ENCODE data around the gene TRABD2A.
"Not testable (repeated sequence)": the region's sequence is repeated elsewhere in the genome, so short reads cannot be mapped to it uniquely, and the experiment has no call there.

Gene TRABD2A

GRCh38 chr2:84811839-84812431, 68.9 kb downstream of the TRABD2A start:
- DNase-seq, result no peak

GRCh38 chr2:84808279-84808678, 72.6 kb downstream of the TRABD2A start:
- no peak for DNase-seq

GRCh38 chr2:84807063-84807485, 73.8 kb downstream of the TRABD2A start:
- DNase-seq, result no peak

- DNase-seq, result no peak
Observed at GRCh38 chr2:84805250-84805958, 75.5 kb downstream of the TRABD2A start.

- DNase-seq, result no peak
Observed at GRCh38 chr2:84801811-84802210, 79.1 kb downstream of the TRABD2A start.

- no peak for DNase-seq
Observed at GRCh38 chr2:84800194-84800805, 80.6 kb downstream of the TRABD2A start.

- no peak for DNase-seq
Observed at GRCh38 chr2:84799772-84800171, 81.1 kb downstream of the TRABD2A start.

- no peak for DNase-seq
Observed at GRCh38 chr2:84797271-84797670, 83.6 kb downstream of the TRABD2A start.

GRCh38 chr2:84796798-84797197, 84.1 kb downstream of the TRABD2A start:
- no peak for DNase-seq

GRCh38 chr2:84793641-84794040, 87.2 kb downstream of the TRABD2A start:
- DNase-seq, result no peak

- no peak for DNase-seq
Observed at GRCh38 chr2:84792856-84793522, 87.9 kb downstream of the TRABD2A start.

- no peak for DNase-seq
Observed at GRCh38 chr2:84788498-84788897, 92.4 kb downstream of the TRABD2A start.

GRCh38 chr2:84788027-84788426, 92.9 kb downstream of the TRABD2A start:
- DNase-seq, result no peak

- no peak for DNase-seq
Observed at GRCh38 chr2:84786601-84787000, 94.3 kb downstream of the TRABD2A start.

GRCh38 chr2:84785950-84786349, 94.9 kb downstream of the TRABD2A start:
- no peak for DNase-seq

- DNase-seq, result no peak
Observed at GRCh38 chr2:84782717-84783442, 98.0 kb downstream of the TRABD2A start.

GRCh38 chr2:84781942-84782716, 98.8 kb downstream of the TRABD2A start:
- DNase-seq, result no peak

GRCh38 chr2:84779781-84780180, 101.1 kb downstream of the TRABD2A start:
- DNase-seq, result no peak

- DNase-seq, result no peak
Observed at GRCh38 chr2:84778911-84779690, 101.8 kb downstream of the TRABD2A start.

- no peak for DNase-seq
Observed at GRCh38 chr2:84776011-84776410, 104.9 kb downstream of the TRABD2A start.

GRCh38 chr2:84773562-84773961, 107.3 kb downstream of the TRABD2A start:
- DNase-seq, result not testable (repeated sequence)

Measured in NCI-H774 (cell line).